Adipocyte (in vitro differentiated cells): ENCODE results near the gene PLA2G6.
"Not testable (repeated sequence)": the region's sequence is repeated elsewhere in the genome, so short reads cannot be mapped to it uniquely, and the experiment has no call there.

ENCODE experiments used
- DNase-seq: peaks from one replicate; pipeline ENCODE4 v3.0.0-alpha.2; 2015; ENCODE audit warnings: low read depth
- H3K27me3 ChIP-seq: replicated peaks from 2 replicates; pipeline ENCODE4 v1.7.0; 2013; ENCODE audit warnings: mild to moderate bottlenecking, low read length, moderate library complexity; ENCODE audit not compliant: control insufficient read depth, insufficient read depth
- H3K36me3 ChIP-seq: 2 replicates; pipeline ENCODE4 v1.7.0; 2013; ENCODE audit warnings: low read length, mild to moderate bottlenecking, moderate library complexity; ENCODE audit not compliant: control insufficient read depth, insufficient read depth, severe bottlenecking
- H3K4me1 ChIP-seq: 2 replicates; pipeline ENCODE4 v1.7.0; 2013; ENCODE audit warnings: mild to moderate bottlenecking, low read length, moderate library complexity; ENCODE audit not compliant: control insufficient read depth, insufficient read depth
- H3K4me3 ChIP-seq: 2 replicates; pipeline ENCODE4 v1.7.0; 2013; ENCODE audit warnings: mild to moderate bottlenecking, low read length, moderate library complexity
- H3K9ac ChIP-seq: 2 replicates; pipeline ENCODE4 v1.7.0; 2013; ENCODE audit warnings: mild to moderate bottlenecking, low read length, moderate library complexity
- H3K9me3 ChIP-seq: 2 replicates; pipeline ENCODE4 v1.7.0; 2013; ENCODE audit warnings: mild to moderate bottlenecking, low read length, moderate library complexity; ENCODE audit not compliant: control insufficient read depth

PLA2G6 gene

DNA sequence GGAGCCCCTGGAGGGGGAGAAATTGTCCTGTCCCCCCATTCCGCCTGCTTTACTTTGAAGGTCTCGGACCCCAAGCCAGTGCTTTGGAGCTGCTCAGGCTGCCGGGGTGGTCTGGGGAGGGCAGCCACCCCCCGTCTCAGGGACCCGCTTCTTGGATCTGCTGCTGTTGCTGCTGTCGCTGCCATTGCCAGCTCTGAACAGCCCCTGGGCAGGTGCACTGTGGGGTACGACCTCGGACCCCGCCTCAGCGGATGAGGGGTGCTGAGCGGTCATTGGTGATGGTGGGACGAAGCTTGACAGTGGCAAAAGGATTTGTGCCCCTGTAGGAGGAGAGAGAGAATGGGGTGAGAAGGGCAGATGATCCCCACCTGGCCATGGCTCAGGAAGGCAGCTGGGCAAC, 96.6 kb downstream of the PLA2G6 start:
- Histone ChIP-seq H3K9ac (no peak overlapping the region), H3K27me3 (peaks cover 5% of the 10 kb centered on the region), H3K9me3 (no peaks in the 10 kb centered on the region), H3K4me1 (peaks cover 10% of the 10 kb centered on the region), H3K4me3 (no peak overlapping the region), H3K36me3 (no peaks in the 10 kb centered on the region)
- no peak for DNase-seq

DNA sequence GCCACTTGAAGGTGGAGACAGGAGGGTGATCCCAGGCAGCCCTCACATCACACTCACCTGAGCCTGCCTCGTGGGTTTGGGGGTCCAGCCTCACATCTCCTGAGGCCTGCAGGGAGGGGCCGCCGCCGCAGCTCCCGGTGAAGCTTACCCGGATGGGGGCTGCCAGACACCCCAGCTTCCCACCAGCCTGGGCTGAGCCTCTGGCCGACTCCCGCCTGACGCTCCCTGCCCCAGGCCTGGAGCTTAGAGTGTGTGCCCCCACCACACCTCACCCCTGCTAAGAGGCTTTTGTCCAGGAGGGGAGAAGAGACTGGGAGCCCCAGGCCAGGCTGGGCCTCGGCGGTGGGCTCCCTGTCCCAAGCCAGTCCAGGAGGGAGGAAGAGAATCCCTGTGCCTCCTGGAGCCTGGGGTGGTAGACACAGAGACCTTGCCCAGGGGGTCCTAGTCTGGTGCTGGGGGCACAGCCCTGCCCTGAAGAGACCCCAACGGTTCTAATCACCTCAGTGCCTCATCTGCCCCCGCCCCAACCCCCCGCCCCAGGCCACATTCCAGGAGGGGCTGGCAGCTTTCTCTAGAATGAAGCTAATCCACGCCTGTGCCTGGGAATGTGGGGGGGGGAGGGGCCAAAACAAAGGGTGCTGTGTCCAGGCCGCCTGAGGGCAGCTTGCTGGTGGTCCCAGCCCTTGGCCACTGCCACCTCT, 97.5 kb downstream of the PLA2G6 start, which contains the start of gene SLC16A8:
Gene SLC16A8 (minus strand): TSS at position 254 of the 701 bp plus-strand sequence. CDS start 1,311 bp downstream, outside the sequence.
- H3K27me3 ChIP-seq, result peaks cover 5% of the 10 kb centered on the region
- DNase-seq, result no peak
- H3K9ac ChIP-seq, result no peak within 1 kb of the TSS

DNA sequence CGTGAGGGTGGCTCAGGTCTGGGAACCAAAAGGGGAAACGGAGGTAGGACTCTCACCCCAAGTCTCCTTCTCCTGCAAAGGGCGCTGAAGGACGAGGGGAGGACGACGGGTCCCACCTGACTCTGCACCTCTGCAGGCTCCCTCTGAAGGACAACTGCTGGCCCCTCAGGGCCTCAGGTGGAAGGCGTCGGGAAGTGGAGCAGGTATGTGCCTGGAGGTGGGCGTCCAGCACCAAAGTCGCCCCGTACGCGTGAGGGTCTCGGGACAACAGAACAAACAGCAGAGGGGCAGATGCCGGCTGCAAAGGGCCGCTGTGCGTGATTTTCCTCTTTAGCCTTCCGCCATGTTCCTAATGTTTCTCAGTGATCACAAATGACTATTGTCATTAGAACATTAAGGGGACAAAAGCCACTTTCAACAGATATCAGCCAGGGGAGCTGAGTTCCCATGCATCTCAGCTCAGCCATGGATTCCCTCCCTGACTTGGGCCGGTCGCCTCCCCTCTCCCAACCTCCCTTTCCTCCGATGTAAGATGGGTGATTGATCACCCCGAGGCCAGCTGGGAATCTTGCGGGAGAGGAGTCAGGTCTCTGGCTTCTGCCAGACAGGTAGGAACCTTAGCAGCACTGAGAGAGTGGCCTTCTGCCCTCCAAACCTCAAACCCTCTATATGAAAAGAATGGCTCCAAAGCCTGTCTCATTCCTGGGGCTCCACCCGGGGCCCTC, 98.5 kb downstream of the PLA2G6 start:
- Histone ChIP-seq H3K9me3 (no peaks in the 10 kb centered on the region), H3K36me3 (no peaks in the 10 kb centered on the region), H3K4me1 (peaks cover 5% of the 10 kb centered on the region), H3K4me3 (no peak overlapping the region), H3K9ac (no peak overlapping the region), H3K27me3 (peaks cover 5% of the 10 kb centered on the region)
- no peak for DNase-seq

More for the DNA sequence above, 97.5 kb downstream of the PLA2G6 start, which contains the start of gene SLC16A8:
- H3K4me1 ChIP-seq, result peaks cover 10% of the 10 kb centered on the region
- no peaks in the 10 kb centered on the region for H3K9me3 ChIP-seq
- no peaks in the 10 kb centered on the region for H3K36me3 ChIP-seq
- no peak within 1 kb of the TSS for H3K4me3 ChIP-seq

DNA sequence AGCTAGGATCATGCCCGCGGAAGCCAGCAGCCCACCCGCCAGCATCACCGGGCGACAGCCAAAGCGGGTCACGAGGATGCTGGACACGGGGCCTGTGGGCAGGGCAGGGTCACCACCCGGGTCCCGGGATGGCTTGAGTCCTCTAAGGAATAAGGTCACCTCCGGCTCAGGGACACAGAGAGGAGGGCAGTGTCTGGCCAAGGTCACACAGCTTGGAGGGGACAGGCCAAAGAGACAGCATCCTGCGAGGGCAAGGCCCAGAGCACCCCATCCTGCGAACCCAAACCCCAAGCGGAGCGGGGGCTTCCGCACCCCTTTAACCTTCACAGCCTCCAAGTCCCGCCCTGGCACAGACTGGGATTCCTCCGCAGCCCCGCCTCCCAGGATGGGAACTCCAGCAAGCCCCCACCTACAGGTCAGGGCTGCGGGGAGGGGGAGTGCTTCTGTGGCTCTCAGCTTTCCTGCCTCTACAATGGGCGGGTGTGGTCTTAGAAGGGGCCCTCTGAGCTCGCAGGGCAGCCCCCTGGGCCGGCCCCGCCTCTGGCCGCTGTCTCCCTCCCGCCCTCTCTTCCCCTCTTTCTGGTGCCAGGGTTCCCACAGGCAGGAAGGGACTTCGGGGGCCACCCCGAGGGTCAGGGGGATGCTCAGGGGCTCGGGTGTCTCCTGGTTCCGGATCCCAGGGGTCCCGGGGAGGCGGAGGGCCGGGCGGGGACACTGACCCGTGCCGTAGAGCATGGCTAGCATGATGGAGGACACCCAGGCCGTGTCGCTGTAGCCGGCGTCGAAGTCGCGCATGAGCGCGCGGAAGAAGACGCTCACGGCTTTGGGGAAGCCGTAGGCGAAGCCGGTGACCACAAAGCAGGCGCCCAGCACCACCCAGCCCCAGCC, 99.4 kb downstream of the PLA2G6 start:
- Histone ChIP-seq H3K36me3 (no peaks in the 10 kb centered on the region), H3K4me3 (no peak overlapping the region), H3K27me3 (peaks cover 5% of the 10 kb centered on the region), H3K9ac (no peak overlapping the region), H3K4me1 (peaks cover 5% of the 10 kb centered on the region), H3K9me3 (no peaks in the 10 kb centered on the region)
- no peak for DNase-seq

DNA sequence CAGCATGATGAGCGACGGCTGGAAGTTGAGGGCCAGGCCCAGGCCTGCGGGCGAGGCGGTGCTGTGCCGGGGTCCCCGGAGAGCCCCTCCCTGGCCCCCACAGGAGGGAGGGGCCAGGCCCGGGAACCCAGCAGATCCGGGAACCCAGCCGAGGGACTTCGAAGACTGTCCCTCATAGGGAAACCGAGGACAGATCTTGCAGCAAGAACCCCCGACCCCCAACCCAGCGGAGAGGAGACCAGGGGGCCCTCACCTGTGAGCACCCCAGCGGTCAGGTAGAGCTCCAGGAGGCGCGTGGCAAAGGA, 100.0 kb downstream of the PLA2G6 start:
- Histone ChIP-seq H3K9ac (peak overlapping the region; percentile 22), H3K4me1 (peaks cover 5% of the 10 kb centered on the region), H3K4me3 (peak overlapping the region; percentile 41), H3K36me3 (no peaks in the 10 kb centered on the region), H3K27me3 (peaks cover 5% of the 10 kb centered on the region), H3K9me3 (no peaks in the 10 kb centered on the region)
- DNase-seq, result no peak

DNA sequence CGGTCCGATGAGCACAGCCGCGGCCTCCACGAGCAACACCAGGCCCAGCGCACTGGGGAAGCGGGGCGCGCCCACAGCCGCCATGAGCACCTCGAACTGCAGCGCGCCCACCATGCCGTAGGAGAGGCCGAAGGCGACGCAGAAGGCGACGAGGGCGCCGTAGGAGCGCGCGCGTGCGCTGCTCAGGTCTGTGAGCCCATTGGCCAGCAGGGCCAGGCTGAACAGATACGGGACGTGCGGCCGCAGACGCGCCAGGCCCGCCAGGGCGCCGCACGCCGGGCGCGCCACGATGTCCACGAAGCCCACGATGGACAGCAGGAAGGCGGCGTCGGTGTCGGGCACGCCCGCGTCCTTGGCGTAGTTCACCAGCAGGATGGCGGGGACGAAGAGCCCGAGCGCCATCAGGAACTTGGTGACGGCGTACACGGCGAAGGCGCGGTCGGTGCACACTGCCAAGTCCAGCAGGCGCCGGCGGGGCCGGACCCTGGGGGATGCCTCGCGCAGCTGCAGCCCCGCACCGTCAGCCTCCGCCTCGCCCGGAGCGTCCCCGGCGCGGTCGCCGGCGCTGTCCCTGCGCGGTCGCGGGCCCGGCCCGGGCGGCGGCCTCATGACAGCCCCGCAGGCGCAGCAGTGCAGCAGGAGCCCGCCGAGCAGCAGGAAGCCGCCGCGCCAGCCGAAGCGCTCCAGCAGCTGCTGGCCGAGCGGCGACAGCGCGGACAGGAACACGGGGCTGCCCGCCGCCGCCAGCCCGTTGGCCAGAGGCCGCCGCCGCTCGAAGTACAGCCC, 100.6 kb downstream of the PLA2G6 start:
- Histone ChIP-seq H3K9ac (peak overlapping the region; percentile 54), H3K4me3 (peak overlapping the region; percentile 41), H3K36me3 (no peaks in the 10 kb centered on the region), H3K4me1 (peaks cover 5% of the 10 kb centered on the region), H3K27me3 (peaks cover 5% of the 10 kb centered on the region), H3K9me3 (no peaks in the 10 kb centered on the region)
- DNase-seq, result peak; percentile 43

DNA sequence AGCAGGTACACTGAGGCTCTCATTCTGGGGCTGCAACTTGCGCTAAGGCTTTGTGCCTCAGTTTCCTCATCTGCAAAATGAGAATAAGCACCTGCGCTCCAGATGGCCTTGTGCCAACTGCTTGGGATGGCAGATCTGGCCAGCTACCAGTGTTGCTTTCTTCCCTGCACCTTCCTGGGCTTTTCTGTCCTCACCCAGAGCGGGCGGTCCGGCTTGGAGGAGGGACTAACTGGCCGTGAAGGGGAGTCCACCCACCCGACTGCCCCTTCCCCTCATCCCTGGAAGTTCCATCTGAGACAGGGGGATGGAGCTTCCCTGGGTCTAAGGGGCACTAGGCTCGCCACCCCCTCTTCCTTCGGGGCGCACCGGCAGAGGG, 101.2 kb downstream of the PLA2G6 start:
- Histone ChIP-seq H3K36me3 (no peaks in the 10 kb centered on the region), H3K9ac (no peak overlapping the region), H3K4me3 (no peak overlapping the region), H3K9me3 (no peaks in the 10 kb centered on the region), H3K27me3 (peaks cover 5% of the 10 kb centered on the region), H3K4me1 (peaks cover 5% of the 10 kb centered on the region)
- DNase-seq, result no peak

DNA sequence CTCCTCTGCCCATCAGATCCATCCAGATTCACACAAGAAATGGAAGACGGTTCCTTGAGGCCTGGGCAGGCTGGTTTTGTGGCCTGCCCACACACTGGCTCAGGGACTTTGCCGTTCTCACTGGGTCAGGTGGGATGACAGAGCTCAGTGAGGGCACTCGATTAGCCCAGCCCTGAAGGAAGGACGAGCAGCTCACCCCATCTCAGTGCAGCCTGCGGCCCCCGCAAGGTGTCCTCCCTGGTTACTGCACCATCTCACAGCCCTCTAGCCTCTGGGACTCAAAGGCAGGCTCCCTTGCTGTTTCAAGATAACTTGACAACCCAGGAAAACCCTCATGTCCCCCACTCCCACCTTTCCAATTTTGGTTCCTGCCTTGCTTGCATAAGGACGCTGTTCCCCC, 101.8 kb downstream of the PLA2G6 start:
- no peak overlapping the region for H3K9ac ChIP-seq
- DNase-seq, result no peak
- H3K9me3 ChIP-seq, result no peaks in the 10 kb centered on the region

DNA sequence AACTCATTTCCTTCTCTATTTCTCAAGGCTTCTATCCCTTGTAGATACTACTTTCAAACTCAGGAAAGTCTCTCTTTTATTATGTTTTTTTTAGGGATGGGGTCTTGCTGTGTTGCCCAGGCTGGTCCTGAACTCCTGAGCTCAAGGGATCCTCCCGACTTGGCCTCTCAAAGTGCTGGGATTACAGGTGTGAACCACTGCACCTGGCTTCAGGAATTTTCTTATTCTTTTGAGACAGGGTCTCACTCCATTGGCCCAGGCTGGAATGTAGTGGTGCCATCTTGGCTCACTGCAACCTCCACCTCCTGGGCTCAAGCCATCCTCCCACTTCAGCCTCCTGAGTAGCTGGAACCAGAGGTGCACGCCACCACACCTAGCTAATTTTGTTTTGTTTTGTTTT, 102.4 kb downstream of the PLA2G6 start:
- not testable (repeated sequence) for H3K27me3 ChIP-seq

More for the DNA sequence above, 101.8 kb downstream of the PLA2G6 start:
- H3K36me3 ChIP-seq, result no peaks in the 10 kb centered on the region
- peaks cover 5% of the 10 kb centered on the region for H3K27me3 ChIP-seq
- peaks cover 5% of the 10 kb centered on the region for H3K4me1 ChIP-seq
- H3K4me3 ChIP-seq, result no peak overlapping the region

DNA sequence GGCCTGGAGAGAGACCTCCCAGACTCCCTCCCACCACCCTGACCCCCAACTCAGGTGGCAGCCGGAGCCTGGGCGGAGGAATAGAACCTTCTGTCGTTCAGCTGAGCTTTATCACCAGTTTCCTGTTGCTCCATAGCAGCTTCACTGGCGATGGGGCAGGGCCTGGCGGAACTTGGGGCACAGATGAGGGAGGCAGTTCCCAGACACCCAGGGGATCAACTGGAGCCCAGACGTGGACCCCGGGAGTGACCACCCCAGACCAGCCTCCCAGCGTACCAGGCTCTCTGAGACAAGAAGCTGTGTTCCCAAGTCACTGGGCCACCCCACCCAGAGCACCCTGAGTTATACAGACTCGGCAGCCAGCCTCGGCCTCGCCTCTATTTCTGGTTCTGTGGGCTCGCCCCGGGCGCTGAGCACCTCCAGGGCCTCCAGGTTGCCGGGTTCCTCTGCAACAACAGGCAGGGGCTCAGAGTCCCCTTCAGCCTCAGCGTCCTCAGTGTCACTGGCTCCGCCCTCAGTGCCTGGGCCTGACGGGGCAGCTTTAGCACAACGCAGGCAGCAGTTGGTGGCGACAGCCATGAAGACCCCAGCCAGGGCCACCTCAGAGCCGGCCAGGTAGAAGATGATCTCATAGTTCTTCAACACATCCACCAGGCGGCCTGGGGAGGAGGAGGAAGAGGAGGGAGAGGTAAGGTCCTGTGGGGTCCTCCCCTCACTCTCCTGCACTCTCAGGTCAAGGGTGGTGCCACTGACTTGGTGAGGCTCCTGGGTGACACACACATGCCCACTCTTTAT, 103.4 kb downstream of the PLA2G6 start:
- no peak overlapping the region for H3K4me3 ChIP-seq
- peaks cover 5% of the 10 kb centered on the region for H3K4me1 ChIP-seq
- DNase-seq, result no peak
- peaks cover 5% of the 10 kb centered on the region for H3K27me3 ChIP-seq
- H3K9me3 ChIP-seq, result no peaks in the 10 kb centered on the region
- no peak overlapping the region for H3K9ac ChIP-seq
- H3K36me3 ChIP-seq, result no peaks in the 10 kb centered on the region

More for the DNA sequence above, 102.4 kb downstream of the PLA2G6 start:
- H3K9ac ChIP-seq, H3K4me1 ChIP-seq, H3K36me3 ChIP-seq, DNase-seq, H3K9me3 ChIP-seq, H3K4me3 ChIP-seq: not testable (repeated sequence)
